ENCODE measurements around the gene PLB1. TPM values are rescaled to one million over a fixed set of nuclear protein-coding genes. Genes with fewer than 3 reads are reported as not detected.

PLB1 gene
- polyA plus RNA-seq, 1 donor from 2014 or later: not detected

GRCh38 chr2:28587526-28588291, 91.8 kb downstream of the PLB1 start:
- peaks cover 0 to 13% (median 0%) of the 10 kb centered on the region in 3 donors for H3K4me1 Mint-ChIP-seq
- H3K27me3 Mint-ChIP-seq: peaks cover 11% of the 10 kb centered on the region
- H3K4me3 Mint-ChIP-seq: peak overlapping the region in 1 of 4 donors; percentile 46
- H3K27ac Mint-ChIP-seq: no peak overlapping the region
- peaks cover 0 to 2% (median 0%) of the 10 kb centered on the region in 3 donors for H3K9me3 Mint-ChIP-seq
- no peaks in the 10 kb centered on the region for H3K36me3 Mint-ChIP-seq

GRCh38 chr2:28588292-28588670, 92.4 kb downstream of the PLB1 start:
- Mint-ChIP-seq H3K27me3 (peaks cover 11% of the 10 kb centered on the region), H3K9me3 (peaks cover 0 to 2% (median 0%) of the 10 kb centered on the region in 3 donors), H3K4me3 (peak overlapping the region in 1 of 4 donors; percentile 46), H3K36me3 (no peaks in the 10 kb centered on the region), H3K4me1 (peaks cover 0 to 13% (median 0%) of the 10 kb centered on the region in 3 donors), H3K27ac (no peak overlapping the region)

- Mint-ChIP-seq H3K4me1 (peaks cover 8 to 22% (median 9%) of the 10 kb centered on the region in 3 donors), H3K27ac (peak overlapping the region in 1 of 3 donors; percentile 20), H3K9me3 (peaks cover 0 to 2% (median 0%) of the 10 kb centered on the region in 3 donors), H3K4me3 (no peak overlapping the region), H3K27me3 (peaks cover 10% of the 10 kb centered on the region), H3K36me3 (no peaks in the 10 kb centered on the region)
These were observed 94.0 kb downstream of the PLB1 start for GRCh38 chr2:28589746-28590463.

GRCh38 chr2:28590496-28591301, 94.8 kb downstream of the PLB1 start:
- peak overlapping the region in 1 of 3 donors; percentile 20 for H3K27ac Mint-ChIP-seq

GRCh38 chr2:28591711-28592335, 96.0 kb downstream of the PLB1 start:
- no peak overlapping the region for H3K27ac Mint-ChIP-seq
- H3K36me3 Mint-ChIP-seq: peaks cover 1% of the 10 kb centered on the region
- H3K4me3 Mint-ChIP-seq: no peak overlapping the region
- peaks cover 0 to 2% (median 0%) of the 10 kb centered on the region in 3 donors for H3K9me3 Mint-ChIP-seq
- peaks cover 6% of the 10 kb centered on the region for H3K27me3 Mint-ChIP-seq
- peaks cover 8 to 21% (median 9%) of the 10 kb centered on the region in 3 donors for H3K4me1 Mint-ChIP-seq

More at GRCh38 chr2:28590496-28591301, 94.8 kb downstream of the PLB1 start:
- peaks cover 10% of the 10 kb centered on the region for H3K27me3 Mint-ChIP-seq
- no peak overlapping the region for H3K4me3 Mint-ChIP-seq
- peaks cover 0 to 2% (median 0%) of the 10 kb centered on the region in 3 donors for H3K9me3 Mint-ChIP-seq
- H3K36me3 Mint-ChIP-seq: no peaks in the 10 kb centered on the region
- H3K4me1 Mint-ChIP-seq: peaks cover 8 to 23% (median 9%) of the 10 kb centered on the region in 3 donors

GRCh38 chr2:28592481-28592880, 96.6 kb downstream of the PLB1 start:
- peaks cover 1% of the 10 kb centered on the region for H3K36me3 Mint-ChIP-seq
- H3K9me3 Mint-ChIP-seq: peaks cover 0 to 2% (median 0%) of the 10 kb centered on the region in 3 donors
- peak overlapping the region in 1 of 4 donors; percentile 45 for H3K4me3 Mint-ChIP-seq
- peaks cover 6% of the 10 kb centered on the region for H3K27me3 Mint-ChIP-seq
- peaks cover 8 to 17% (median 9%) of the 10 kb centered on the region in 3 donors for H3K4me1 Mint-ChIP-seq
- H3K27ac Mint-ChIP-seq: no peak overlapping the region

GRCh38 chr2:28593160-28593755, 97.4 kb downstream of the PLB1 start:
- H3K36me3 Mint-ChIP-seq: peaks cover 1% of the 10 kb centered on the region
- peaks cover 8 to 11% (median 9%) of the 10 kb centered on the region in 3 donors for H3K4me1 Mint-ChIP-seq
- H3K27ac Mint-ChIP-seq: no peak overlapping the region
- H3K9me3 Mint-ChIP-seq: peaks cover 0 to 2% (median 0%) of the 10 kb centered on the region in 3 donors
- H3K4me3 Mint-ChIP-seq: no peak overlapping the region
- peaks cover 2% of the 10 kb centered on the region for H3K27me3 Mint-ChIP-seq

GRCh38 chr2:28594000-28594331, 98.1 kb downstream of the PLB1 start:
- H3K27ac Mint-ChIP-seq: peak overlapping the region in 1 of 3 donors; percentile 32
- peaks cover 2% of the 10 kb centered on the region for H3K27me3 Mint-ChIP-seq
- peaks cover 1% of the 10 kb centered on the region for H3K36me3 Mint-ChIP-seq
- peaks cover 0 to 2% (median 0%) of the 10 kb centered on the region in 3 donors for H3K9me3 Mint-ChIP-seq
- H3K4me3 Mint-ChIP-seq: peak overlapping the region in 2 of 4 donors; percentile 34 to 88
- H3K4me1 Mint-ChIP-seq: peaks cover 8 to 11% (median 9%) of the 10 kb centered on the region in 3 donors

GRCh38 chr2:28594332-28595108, 98.7 kb downstream of the PLB1 start:
- H3K9me3 Mint-ChIP-seq: peaks cover 0 to 2% (median 0%) of the 10 kb centered on the region in 3 donors
- H3K27me3 Mint-ChIP-seq: peaks cover 2% of the 10 kb centered on the region
- H3K4me1 Mint-ChIP-seq: peaks cover 8 to 11% (median 9%) of the 10 kb centered on the region in 3 donors
- H3K27ac Mint-ChIP-seq: peak overlapping the region in 2 of 3 donors; percentile 6 to 32
- peak overlapping the region in 3 of 4 donors; percentile 34 to 88 (median 51) for H3K4me3 Mint-ChIP-seq
- H3K36me3 Mint-ChIP-seq: peaks cover 1% of the 10 kb centered on the region

GRCh38 chr2:28595323-28595722, 99.5 kb downstream of the PLB1 start:
- H3K27ac Mint-ChIP-seq: peak overlapping the region in 2 of 3 donors; percentile 32 to 63
- H3K9me3 Mint-ChIP-seq: peaks cover 0 to under 1% (median 0%) of the 10 kb centered on the region in 3 donors
- no peaks in the 10 kb centered on the region for H3K27me3 Mint-ChIP-seq
- H3K4me3 Mint-ChIP-seq: no peak overlapping the region
- peaks cover 1% of the 10 kb centered on the region for H3K36me3 Mint-ChIP-seq
- peaks cover 9 to 12% (median 12%) of the 10 kb centered on the region in 3 donors for H3K4me1 Mint-ChIP-seq

- Mint-ChIP-seq H3K36me3 (peaks cover 3% of the 10 kb centered on the region), H3K9me3 (peaks cover 0 to 1% (median 0%) of the 10 kb centered on the region in 3 donors), H3K4me1 (peaks cover 9 to 14% (median 12%) of the 10 kb centered on the region in 3 donors), H3K4me3 (no peak overlapping the region), H3K27ac (no peak overlapping the region), H3K27me3 (no peaks in the 10 kb centered on the region)
These were observed 102.6 kb downstream of the PLB1 start for GRCh38 chr2:28598484-28598883.

- Mint-ChIP-seq H3K4me1 (peaks cover 0 to 3% (median 3%) of the 10 kb centered on the region in 3 donors), H3K27me3 (no peaks in the 10 kb centered on the region), H3K27ac (no peak overlapping the region), H3K4me3 (no peak overlapping the region), H3K36me3 (peaks cover 3% of the 10 kb centered on the region), H3K9me3 (peaks cover 0 to 1% (median 0%) of the 10 kb centered on the region in 3 donors)
These were observed 104.3 kb downstream of the PLB1 start for GRCh38 chr2:28600181-28600580.

GRCh38 chr2:28601616-28602015, 105.8 kb downstream of the PLB1 start:
- Mint-ChIP-seq H3K27ac (no peak overlapping the region), H3K4me3 (no peak overlapping the region), H3K9me3 (peaks cover 0 to 1% (median 0%) of the 10 kb centered on the region in 3 donors), H3K36me3 (peaks cover 1% of the 10 kb centered on the region), H3K4me1 (peaks cover 0 to 3% (median 3%) of the 10 kb centered on the region in 3 donors), H3K27me3 (no peaks in the 10 kb centered on the region)
